Neuron (in vitro differentiated cells): ENCODE measurements around the gene PHKA2.
A peak's percentile ranks its signal among the peaks of the same experiment; 100 is the strongest.
"Not testable (repeated sequence)": the region's sequence is repeated elsewhere in the genome, so short reads cannot be mapped to it uniquely, and the experiment has no call there.

Experiments used
- H2AFZ ChIP-seq: one replicate; pipeline ENCODE4 v1.6.1; 2013; ENCODE audit warnings: low read depth, mild to moderate bottlenecking, inconsistent platforms, low read length, moderate library complexity
- H3K27me3 ChIP-seq: one replicate; pipeline ENCODE4 v1.6.1; 2013; ENCODE audit warnings: low read length; ENCODE audit not compliant: insufficient read depth
- H3K36me3 ChIP-seq: one replicate; pipeline ENCODE4 v1.6.1; 2013; ENCODE audit warnings: low read length; ENCODE audit not compliant: insufficient read depth
- H3K4me1 ChIP-seq: one replicate; pipeline ENCODE4 v1.6.1; 2013; ENCODE audit warnings: low read length; ENCODE audit not compliant: insufficient read depth
- H3K4me3 ChIP-seq: 2 replicates; pipeline ENCODE4 v1.5.1; 2013; ENCODE audit warnings: mild to moderate bottlenecking, low read length, moderate library complexity
- H3K9me3 ChIP-seq: one replicate; pipeline ENCODE4 v1.6.1; 2013; ENCODE audit warnings: low read length

Gene PHKA2

GRCh38 chrX:18995221-18995620, 11.3 kb upstream of the PHKA2 start:
- no peak overlapping the region for H3K4me3 ChIP-seq
- H3K27me3 ChIP-seq: no peaks in the 10 kb centered on the region
- no peaks in the 10 kb centered on the region for H3K36me3 ChIP-seq
- H3K9me3 ChIP-seq: no peaks in the 10 kb centered on the region
- no peak overlapping the region for H2AFZ ChIP-seq
- no peaks in the 10 kb centered on the region for H3K4me1 ChIP-seq

- no peak overlapping the region for H3K4me3 ChIP-seq
Measured at GRCh38 chrX:18994713-18995112, 10.8 kb upstream of the PHKA2 start.

GRCh38 chrX:18992829-18993228, 8.9 kb upstream of the PHKA2 start:
- H3K4me1 ChIP-seq: no peaks in the 10 kb centered on the region
- H3K9me3 ChIP-seq: no peaks in the 10 kb centered on the region
- H3K4me3 ChIP-seq: no peak overlapping the region
- no peak overlapping the region for H2AFZ ChIP-seq
- no peaks in the 10 kb centered on the region for H3K36me3 ChIP-seq
- H3K27me3 ChIP-seq: no peaks in the 10 kb centered on the region

More at GRCh38 chrX:18994713-18995112, 10.8 kb upstream of the PHKA2 start:
- no peaks in the 10 kb centered on the region for H3K4me1 ChIP-seq
- H3K36me3 ChIP-seq: no peaks in the 10 kb centered on the region
- H3K9me3 ChIP-seq: no peaks in the 10 kb centered on the region
- no peaks in the 10 kb centered on the region for H3K27me3 ChIP-seq
- no peak overlapping the region for H2AFZ ChIP-seq

- H3K36me3 ChIP-seq: no peaks in the 10 kb centered on the region
- no peaks in the 10 kb centered on the region for H3K27me3 ChIP-seq
- H3K4me3 ChIP-seq: peak overlapping the region; percentile 81
- peak overlapping the region; percentile 74 for H2AFZ ChIP-seq
- peaks cover 2% of the 10 kb centered on the region for H3K4me1 ChIP-seq
- H3K9me3 ChIP-seq: no peaks in the 10 kb centered on the region
Measured at GRCh38 chrX:18985186-18985435, 1.2 kb upstream of the PHKA2 start.

GRCh38 chrX:18984381-18985185, 669 bp upstream of the PHKA2 start:
- Histone ChIP-seq H3K9me3 (no peaks in the 10 kb centered on the region), H2AFZ (peak overlapping the region; percentile 74), H3K4me1 (peaks cover 2% of the 10 kb centered on the region), H3K36me3 (no peaks in the 10 kb centered on the region), H3K4me3 (peak overlapping the region; percentile 81), H3K27me3 (no peaks in the 10 kb centered on the region)

GRCh38 chrX:18981124-18981807, 2.6 kb downstream of the PHKA2 start:
- H3K36me3 ChIP-seq: no peaks in the 10 kb centered on the region
- H3K27me3 ChIP-seq: no peaks in the 10 kb centered on the region
- no peaks in the 10 kb centered on the region for H3K9me3 ChIP-seq
- H3K4me3 ChIP-seq: no peak overlapping the region
- peaks cover 2% of the 10 kb centered on the region for H3K4me1 ChIP-seq
- H2AFZ ChIP-seq: no peak overlapping the region

GRCh38 chrX:18980262-18980661, 3.7 kb downstream of the PHKA2 start:
- H3K9me3 ChIP-seq, H2AFZ ChIP-seq, H3K4me1 ChIP-seq, H3K4me3 ChIP-seq, H3K36me3 ChIP-seq, H3K27me3 ChIP-seq: not testable (repeated sequence)

GRCh38 chrX:18974993-18975392, 8.9 kb downstream of the PHKA2 start:
- H3K4me1 ChIP-seq: no peaks in the 10 kb centered on the region
- no peak overlapping the region for H3K4me3 ChIP-seq
- no peaks in the 10 kb centered on the region for H3K27me3 ChIP-seq

GRCh38 chrX:18973527-18974192, 10.3 kb downstream of the PHKA2 start:
- Histone ChIP-seq H3K27me3 (no peaks in the 10 kb centered on the region), H2AFZ (no peak overlapping the region), H3K9me3 (no peaks in the 10 kb centered on the region), H3K36me3 (no peaks in the 10 kb centered on the region), H3K4me1 (no peaks in the 10 kb centered on the region), H3K4me3 (no peak overlapping the region)

More at GRCh38 chrX:18974993-18975392, 8.9 kb downstream of the PHKA2 start:
- Histone ChIP-seq H3K9me3 (no peaks in the 10 kb centered on the region), H2AFZ (no peak overlapping the region), H3K36me3 (no peaks in the 10 kb centered on the region)

GRCh38 chrX:18971506-18971905, 12.4 kb downstream of the PHKA2 start:
- no peaks in the 10 kb centered on the region for H3K27me3 ChIP-seq
- H3K36me3 ChIP-seq: no peaks in the 10 kb centered on the region
- H2AFZ ChIP-seq: no peak overlapping the region
- no peak overlapping the region for H3K4me3 ChIP-seq
- H3K9me3 ChIP-seq: no peaks in the 10 kb centered on the region
- H3K4me1 ChIP-seq: no peaks in the 10 kb centered on the region

GRCh38 chrX:18970465-18970864, 13.4 kb downstream of the PHKA2 start:
- no peaks in the 10 kb centered on the region for H3K36me3 ChIP-seq
- H3K9me3 ChIP-seq: no peaks in the 10 kb centered on the region
- no peaks in the 10 kb centered on the region for H3K4me1 ChIP-seq
- H2AFZ ChIP-seq: no peak overlapping the region
- H3K27me3 ChIP-seq: no peaks in the 10 kb centered on the region
- no peak overlapping the region for H3K4me3 ChIP-seq

- no peaks in the 10 kb centered on the region for H3K36me3 ChIP-seq
Measured at GRCh38 chrX:18966624-18967023, 17.3 kb downstream of the PHKA2 start.

GRCh38 chrX:18964901-18965300, 19.0 kb downstream of the PHKA2 start:
- no peaks in the 10 kb centered on the region for H3K9me3 ChIP-seq
- no peak overlapping the region for H2AFZ ChIP-seq
- H3K36me3 ChIP-seq: no peaks in the 10 kb centered on the region
- no peaks in the 10 kb centered on the region for H3K4me1 ChIP-seq
- no peak overlapping the region for H3K4me3 ChIP-seq
- peaks cover 2% of the 10 kb centered on the region for H3K27me3 ChIP-seq

More at GRCh38 chrX:18966624-18967023, 17.3 kb downstream of the PHKA2 start:
- H3K4me3 ChIP-seq: no peak overlapping the region
- peaks cover 2% of the 10 kb centered on the region for H3K27me3 ChIP-seq
- no peaks in the 10 kb centered on the region for H3K9me3 ChIP-seq
- no peak overlapping the region for H2AFZ ChIP-seq
- H3K4me1 ChIP-seq: no peaks in the 10 kb centered on the region
